Osteocyte (in vitro differentiated cells): ENCODE results near the gene STXBP3. TPM values are rescaled to one million over a fixed set of nuclear protein-coding genes. Genes with fewer than 3 reads are reported as not detected.
A peak's percentile ranks its signal among the peaks of the same experiment; 100 is the strongest.

Experiments used
- DNase-seq: peaks from one replicate; pipeline ENCODE4 v3.0.0; 2021; ENCODE audit warnings: mixed read lengths; ENCODE audit not compliant: unreplicated experiment; ENCODE audit errors: extremely low spot score
- H3K27ac Mint-ChIP-seq: one replicate; pipeline ENCODE4 v1.8.0; 2021; ENCODE audit warnings: mild to moderate bottlenecking, mixed read lengths; ENCODE audit not compliant: unreplicated experiment
- H3K27me3 Mint-ChIP-seq: one replicate; pipeline ENCODE4 v1.8.0; 2021; ENCODE audit warnings: mixed read lengths; ENCODE audit not compliant: unreplicated experiment
- H3K36me3 Mint-ChIP-seq: one replicate; pipeline ENCODE4 v1.8.0; 2021; ENCODE audit warnings: mixed read lengths; ENCODE audit not compliant: unreplicated experiment
- H3K4me1 Mint-ChIP-seq: one replicate; pipeline ENCODE4 v1.8.0; 2021; ENCODE audit warnings: mixed read lengths; ENCODE audit not compliant: unreplicated experiment
- H3K4me3 Mint-ChIP-seq: one replicate; pipeline ENCODE4 v1.8.0; 2021; ENCODE audit warnings: mild to moderate bottlenecking, moderate library complexity, mixed read lengths; ENCODE audit not compliant: unreplicated experiment
- H3K9me3 Mint-ChIP-seq: one replicate; pipeline ENCODE4 v1.8.0; 2021; ENCODE audit warnings: mixed read lengths; ENCODE audit not compliant: unreplicated experiment
- CTCF ChIP-seq: fragments of 200-600 bp; sonication (generic); IDR thresholded peaks from 2 replicates; pipeline ENCODE4 v1.5.0; 2021; ENCODE audit warnings: antibody characterized with exemption, mild to moderate bottlenecking, moderate library complexity
- total RNA-seq: library from RNA; stranded (reverse); gene quantifications from 2 replicates; pipeline ENCODE4 v1.2.1, GENCODE V29; 2021

The STXBP3 gene
- total RNA-seq, 1 donor from 2014 or later = 54.7 TPM

GRCh38 chr1:108703939-108704338 lies 42.5 kb upstream of the STXBP3 start:
- H3K36me3 Mint-ChIP-seq = peaks cover 21% of the 10 kb centered on the region
- TF ChIP-seq CTCF = no peak

GRCh38 chr1:108704496-108704895 lies 42.0 kb upstream of the STXBP3 start:
- H3K36me3 Mint-ChIP-seq = peaks cover 15% of the 10 kb centered on the region
- no peak overlapping the region for H3K4me3 Mint-ChIP-seq
- no peak for TF ChIP-seq CTCF
- H3K27me3 Mint-ChIP-seq = no peaks in the 10 kb centered on the region
- no peak for DNase-seq
- no peaks in the 10 kb centered on the region for H3K9me3 Mint-ChIP-seq
- H3K27ac Mint-ChIP-seq = peak overlapping the region; percentile 32
- H3K4me1 Mint-ChIP-seq = peaks cover 29% of the 10 kb centered on the region

More at GRCh38 chr1:108703939-108704338, 42.5 kb upstream of the STXBP3 start:
- no peak overlapping the region for H3K4me3 Mint-ChIP-seq
- no peak for DNase-seq
- no peaks in the 10 kb centered on the region for H3K27me3 Mint-ChIP-seq
- peaks cover 29% of the 10 kb centered on the region for H3K4me1 Mint-ChIP-seq
- peak overlapping the region; percentile 32 for H3K27ac Mint-ChIP-seq
- no peaks in the 10 kb centered on the region for H3K9me3 Mint-ChIP-seq

- Mint-ChIP-seq H3K4me3 (no peak overlapping the region), H3K36me3 (peaks cover under 1% of the 10 kb centered on the region), H3K9me3 (no peaks in the 10 kb centered on the region), H3K27me3 (no peaks in the 10 kb centered on the region), H3K4me1 (peaks cover 29% of the 10 kb centered on the region), H3K27ac (no peak overlapping the region)
- TF ChIP-seq CTCF = no peak
- no peak for DNase-seq
Measured at GRCh38 chr1:108706643-108707042, 39.8 kb upstream of the STXBP3 start.

GRCh38 chr1:108708691-108709660 lies 37.5 kb upstream of the STXBP3 start:
- Mint-ChIP-seq H3K27ac (no peak overlapping the region), H3K4me3 (no peak overlapping the region), H3K4me1 (peaks cover 21% of the 10 kb centered on the region), H3K9me3 (no peaks in the 10 kb centered on the region), H3K27me3 (peaks cover 7% of the 10 kb centered on the region), H3K36me3 (no peaks in the 10 kb centered on the region)
- peak; percentile 20 for TF ChIP-seq CTCF
- DNase-seq = no peak

- no peak within 1 kb of the TSS for H3K4me3 Mint-ChIP-seq
- no peak for DNase-seq
- no peak for TF ChIP-seq CTCF
- peaks cover 5% of the 10 kb centered on the region for H3K4me1 Mint-ChIP-seq
- H3K36me3 Mint-ChIP-seq = no peaks in the 10 kb centered on the region
- no peak within 1 kb of the TSS for H3K27ac Mint-ChIP-seq
- H3K27me3 Mint-ChIP-seq = peaks cover 7% of the 10 kb centered on the region
- H3K9me3 Mint-ChIP-seq = no peaks in the 10 kb centered on the region
Measured at GRCh38 chr1:108712606-108713150, 33.8 kb upstream of the STXBP3 start, which contains the start of gene FNDC7. Gene FNDC7 (plus strand): TSS chr1:108712908. CDS start chr1:108712934, 26 bp downstream.
